ENCODE results near the gene ACADS.

- TF ChIP-seq POLR2A (IDR thresholded peaks at IDR 0.05; ENCODE audit: low read depth, low read length) (no peak), PAX5 (IDR thresholded peaks at IDR 0.05; ENCODE audit: insufficient read depth, low read length, severe bottlenecking) (no peak), POLR2AphosphoS5 (IDR thresholded peaks at IDR 0.05; ENCODE audit: low read depth, low read length) (no peak)
These were observed 1.3 kb downstream of the ACADS start for GRCh38 chr12:120726961-120727360.
